Gastroesophageal sphincter (tissue), 4 donors: Measurements from ENCODE around the gene MOCOS. TPM values are rescaled to one million over a fixed set of nuclear protein-coding genes. Genes with fewer than 3 reads are reported as not detected.

Experiments used
- ATAC-seq: fragments of 150-250 bp; one replicate; pipeline ENCODE4 v1.9.1; 2016; ENCODE audit warnings: mild to moderate bottlenecking, moderate library complexity
- H3K27ac ChIP-seq, 4 donors: fragments of 200-600 bp; sonication (generic) in 3 of 4; 1 replicate in 3 of 4; 2 replicates in 1 of 4; pipeline ENCODE4 v1.5.1; 2016 to 2019
- H3K27me3 ChIP-seq: fragments of 200-600 bp; sonication (generic); one replicate; pipeline ENCODE4 v1.5.1; 2019
- H3K36me3 ChIP-seq, 2 donors: fragments of 200-600 bp; sonication (generic); one replicate each; pipeline ENCODE4 v1.5.1; 2019; ENCODE audit warnings: control low read depth in 1 of 2
- H3K4me1 ChIP-seq, 3 donors: fragments of 200-600 bp; sonication (generic); 1 replicate in 2 of 3; 2 replicates in 1 of 3; pipeline ENCODE4 v1.5.1; 2016 to 2019; ENCODE audit warnings: control low read depth in 2 of 3
- H3K4me3 ChIP-seq, 2 donors: fragments of 200-600 bp; sonication (generic); one replicate each; pipeline ENCODE4 v1.5.1; 2019; ENCODE audit warnings: mild to moderate bottlenecking in 1 of 2, moderate library complexity in 1 of 2
- H3K9me3 ChIP-seq, 3 donors: fragments of 200-600 bp; sonication (generic); one replicate each; pipeline ENCODE4 v1.5.1; 2017 to 2019; ENCODE audit warnings: control low read depth in 2 of 3
- CTCF ChIP-seq, 4 experiments: fragments of 200-600 bp in 2 of 4; fragments of 450-650 bp in 2 of 4; sonication (generic) in 1 of 4; IDR thresholded peaks; one replicate each; pipeline ENCODE4 v1.5.1; 2017 to 2019; ENCODE audit warnings: antibody characterized with exemption in 4 of 4, mild to moderate bottlenecking in 2 of 4, moderate library complexity in 2 of 4
- EP300 ChIP-seq: sonication (generic); formaldehyde crosslinking; IDR thresholded peaks from one replicate; pipeline ENCODE4 v1.6.1; 2017; ENCODE audit warnings: antibody characterized with exemption, mild to moderate bottlenecking
- POLR2A ChIP-seq, 2 donors: fragments of 450-650 bp; IDR thresholded peaks; one replicate each; pipeline ENCODE4 v1.6.1; 2017; ENCODE audit warnings: antibody characterized with exemption in 2 of 2, mild to moderate bottlenecking in 2 of 2, moderate library complexity in 1 of 2
- POLR2AphosphoS5 ChIP-seq: sonication (generic); formaldehyde crosslinking; IDR thresholded peaks from one replicate; pipeline ENCODE4 v1.6.1; 2017; ENCODE audit warnings: antibody characterized with exemption
- WGBS, 2 donors: methylation state at CpG; one replicate each; pipeline ENCODE4 v1.1.5; 2018; ENCODE audit warnings: low coverage in 1 of 2; 5-methylcytosine and 5-hydroxymethylcytosine counted together
- total RNA-seq, 4 donors: library from RNA; depleted of rRNA; stranded (reverse); fragments of >200 nt; gene quantifications; one replicate each; pipeline ENCODE4 v1.1.0, GENCODE V29; 2016

MOCOS gene
- total RNA-seq, 4 donors from 2014 or later, result 1.3 to 2.1 (median 1.7) TPM

GRCh38 chr18:36255072-36255698 is 67.9 kb downstream of the MOCOS start:
- no peaks in the 10 kb centered on the region for H3K4me1 ChIP-seq
- WGBS, 2 donors, result 70 to 82% methylated on average over 6 to 8 of the region's 10 CpGs
- ATAC-seq, result no peak
- H3K27ac ChIP-seq, result no peak overlapping the region
- no peak overlapping the region for H3K4me3 ChIP-seq
- no peaks in the 10 kb centered on the region for H3K9me3 ChIP-seq
- no peaks in the 10 kb centered on the region for H3K27me3 ChIP-seq
- peaks cover 0 to 1% of the 10 kb centered on the region in 2 donors for H3K36me3 ChIP-seq
- TF ChIP-seq EP300 (no peak), POLR2AphosphoS5 (no peak), POLR2A (IDR thresholded peaks at IDR 0.05) (no peak)

GRCh38 chr18:36256094-36256493 is 68.8 kb downstream of the MOCOS start:
- no peak overlapping the region for H3K27ac ChIP-seq
- H3K36me3 ChIP-seq, result no peaks in the 10 kb centered on the region
- no peaks in the 10 kb centered on the region for H3K9me3 ChIP-seq
- no peak overlapping the region for H3K4me3 ChIP-seq
- WGBS, 2 donors, result 90% methylated on average over 6 of the region's 7 CpGs
- no peak for TF ChIP-seq POLR2AphosphoS5
- TF ChIP-seq EP300, result no peak
- TF ChIP-seq CTCF (IDR thresholded peaks at IDR 0.05), result no peak
- TF ChIP-seq POLR2A (IDR thresholded peaks at IDR 0.05), result no peak
- H3K4me1 ChIP-seq, result no peaks in the 10 kb centered on the region
- no peak for ATAC-seq
- no peaks in the 10 kb centered on the region for H3K27me3 ChIP-seq

- no peak for ATAC-seq
- no peaks in the 10 kb centered on the region for H3K4me1 ChIP-seq
- no peaks in the 10 kb centered on the region for H3K27me3 ChIP-seq
- H3K27ac ChIP-seq, result no peak overlapping the region
- 86 to 100% methylated on average over 1 of the region's 1 CpG for WGBS, 2 donors
- H3K4me3 ChIP-seq, result no peak overlapping the region
- no peaks in the 10 kb centered on the region for H3K36me3 ChIP-seq
- H3K9me3 ChIP-seq, result no peaks in the 10 kb centered on the region
- TF ChIP-seq POLR2AphosphoS5 (no peak), CTCF (IDR thresholded peaks at IDR 0.05) (no peak), POLR2A (IDR thresholded peaks at IDR 0.05) (no peak), EP300 (no peak)
These were observed 75.7 kb downstream of the MOCOS start for GRCh38 chr18:36262971-36263370.

- Histone ChIP-seq H3K36me3 (no peaks in the 10 kb centered on the region), H3K4me3 (no peak overlapping the region), H3K4me1 (no peaks in the 10 kb centered on the region), H3K27me3 (no peaks in the 10 kb centered on the region), H3K9me3 (no peaks in the 10 kb centered on the region), H3K27ac (no peak overlapping the region)
- TF ChIP-seq POLR2A (IDR thresholded peaks at IDR 0.05) (no peak), CTCF (IDR thresholded peaks at IDR 0.05) (no peak), EP300 (no peak), POLR2AphosphoS5 (no peak)
- 82 to 90% methylated on average over 2 to 8 of the region's 8 CpGs for WGBS, 2 donors
- ATAC-seq, result no peak
These were observed 77.0 kb downstream of the MOCOS start for GRCh38 chr18:36264283-36264682.

- ATAC-seq, result no peak
- H3K4me3 ChIP-seq, result no peak overlapping the region
- WGBS, 2 donors, result 41 to 52% methylated on average over 5 of the region's 5 CpGs
- no peaks in the 10 kb centered on the region for H3K4me1 ChIP-seq
- no peaks in the 10 kb centered on the region for H3K9me3 ChIP-seq
- H3K27ac ChIP-seq, result no peak overlapping the region
- H3K27me3 ChIP-seq, result no peaks in the 10 kb centered on the region
- H3K36me3 ChIP-seq, result no peaks in the 10 kb centered on the region
- TF ChIP-seq EP300 (no peak), CTCF (IDR thresholded peaks at IDR 0.05) (no peak), POLR2A (IDR thresholded peaks at IDR 0.05) (no peak), POLR2AphosphoS5 (no peak)
These were observed 77.7 kb downstream of the MOCOS start for GRCh38 chr18:36265015-36265414.
